Small intestine (tissue), 7 donors: Measurements from ENCODE around the gene CCDC178. TPM values are rescaled to one million over a fixed set of nuclear protein-coding genes. Genes with fewer than 3 reads are reported as not detected.
"Not testable (repeated sequence)": the region's sequence is repeated elsewhere in the genome, so short reads cannot be mapped to it uniquely, and the experiment has no call there.

ENCODE experiments used
- DNase-seq, 2 donors: peaks; one replicate each; pipeline versions ENCODE4 v3.0.0 to v3.0.0-alpha.2; 2013
- FAIRE-seq: peaks from 2 replicates; lab custom pipeline; 2012; peaks lifted over from hg19 to GRCh38; lab: Jason Lieb, UNC
- H3K27ac ChIP-seq, 3 donors: one replicate each; pipeline ENCODE4 v1.5.1; 2013; ENCODE audit warnings: low read length in 2 of 3, mild to moderate bottlenecking in 2 of 3, control low read depth in 1 of 3, inconsistent platforms in 1 of 3, low read depth in 1 of 3, moderate library complexity in 1 of 3
- H3K27me3 ChIP-seq, 3 donors: one replicate each; pipeline ENCODE4 v1.6.1; 2013; ENCODE audit warnings: low read length in 3 of 3, inconsistent platforms in 1 of 3; ENCODE audit not compliant: control insufficient read depth in 3 of 3, insufficient read depth in 3 of 3
- H3K36me3 ChIP-seq, 3 donors: one replicate each; pipeline ENCODE4 v1.6.1; 2013; ENCODE audit warnings: low read length in 3 of 3, inconsistent platforms in 1 of 3, low read depth in 1 of 3, mild to moderate bottlenecking in 1 of 3, moderate library complexity in 1 of 3; ENCODE audit not compliant: control insufficient read depth in 3 of 3, insufficient read depth in 2 of 3
- H3K4me1 ChIP-seq, 3 donors: one replicate each; pipeline ENCODE4 v1.6.1; 2013; ENCODE audit warnings: low read length in 2 of 3, inconsistent platforms in 1 of 3, low read depth in 1 of 3, mild to moderate bottlenecking in 1 of 3, moderate library complexity in 1 of 3; ENCODE audit not compliant: control insufficient read depth in 3 of 3, insufficient read depth in 2 of 3
- H3K4me3 ChIP-seq, 3 donors: one replicate each; pipeline ENCODE4 v1.5.1; 2013; ENCODE audit warnings: low read length in 3 of 3, control low read depth in 1 of 3, inconsistent platforms in 1 of 3, low read depth in 1 of 3, mild to moderate bottlenecking in 1 of 3, moderate library complexity in 1 of 3
- H3K9me3 ChIP-seq, 2 donors: one replicate each; pipeline ENCODE4 v1.6.1; 2013; ENCODE audit warnings: low read depth in 1 of 2, low read length in 1 of 2; ENCODE audit not compliant: control insufficient read depth in 2 of 2, insufficient read depth in 1 of 2
- WGBS, 3 donors: extraction: QIAGEN DNeasy Blood & Tissue Kit; methylation state at CpG; one replicate each; pipeline ENCODE4 v1.1.7; 2013; 5-methylcytosine and 5-hydroxymethylcytosine counted together
- polyA plus RNA-seq, 4 donors: library from polyadenylated mRNA; stranded (reverse) in 3 of 4; unstranded in 1 of 4; fragments of 200-250 nt in 3 of 4; fragments of 120-200 nt in 1 of 4; gene quantifications; one replicate each; pipeline versions ENCODE4 v1.2.1 to v1.2.3, GENCODE V29; 2013
- donor health status: healthy with polysubstance abuse.
- donor health status: control.
- donor health status: control.
- donor health status: Bipolar disorder and iron deficiency.
- donor health status: healthy.

CCDC178 gene
- polyA plus RNA-seq, 4 donors = 0.45 to 0.52 TPM; not detected in 2

- not testable (repeated sequence) for FAIRE-seq, H3K27ac ChIP-seq, H3K4me1 ChIP-seq, H3K27me3 ChIP-seq, DNase-seq, H3K36me3 ChIP-seq, H3K4me3 ChIP-seq
- 81 to 85% (median 83%) methylated on average over 2 of the region's 2 CpGs for WGBS, 3 donors
- H3K9me3 ChIP-seq = peaks cover 0 to 19% of the 10 kb centered on the region in 2 donors
Measured at GRCh38 chr18:33339733-33340132, 100.8 kb downstream of the CCDC178 start.

- no peak for FAIRE-seq
- H3K9me3 ChIP-seq = peaks cover 0 to 5% of the 10 kb centered on the region in 2 donors
- H3K4me1 ChIP-seq = no peaks in the 10 kb centered on the region
- WGBS, 3 donors = 50 to 72% (median 61%) methylated on average over 3 of the region's 3 CpGs
- DNase-seq = no peak
- no peaks in the 10 kb centered on the region for H3K27me3 ChIP-seq
- no peak overlapping the region for H3K27ac ChIP-seq
- no peak overlapping the region for H3K4me3 ChIP-seq
- no peaks in the 10 kb centered on the region for H3K36me3 ChIP-seq
Measured at GRCh38 chr18:33334781-33335180, 105.7 kb downstream of the CCDC178 start.

GRCh38 chr18:33330711-33331110, 109.8 kb downstream of the CCDC178 start:
- FAIRE-seq (no peak), DNase-seq (no peak)
- H3K27ac ChIP-seq = no peak overlapping the region
- H3K27me3 ChIP-seq = no peaks in the 10 kb centered on the region
- no peak overlapping the region for H3K4me3 ChIP-seq
- H3K36me3 ChIP-seq = no peaks in the 10 kb centered on the region
- no peaks in the 10 kb centered on the region for H3K9me3 ChIP-seq
- H3K4me1 ChIP-seq = no peaks in the 10 kb centered on the region
- 46 to 59% (median 47%) methylated on average over 1 of the region's 1 CpG for WGBS, 3 donors

- 61 to 71% (median 68%) methylated on average over 4 of the region's 4 CpGs for WGBS, 3 donors
- DNase-seq (no peak), FAIRE-seq (no peak)
- H3K4me1 ChIP-seq = no peaks in the 10 kb centered on the region
- no peaks in the 10 kb centered on the region for H3K27me3 ChIP-seq
- H3K36me3 ChIP-seq = no peaks in the 10 kb centered on the region
- no peak overlapping the region for H3K27ac ChIP-seq
- H3K9me3 ChIP-seq = no peaks in the 10 kb centered on the region
- H3K4me3 ChIP-seq = no peak overlapping the region
Measured at GRCh38 chr18:33326975-33327374, 113.5 kb downstream of the CCDC178 start.

- no peak for FAIRE-seq
- no peak overlapping the region for H3K4me3 ChIP-seq
Measured at GRCh38 chr18:33317640-33318039, 122.9 kb downstream of the CCDC178 start.

GRCh38 chr18:33316146-33316587, 124.4 kb downstream of the CCDC178 start:
- H3K36me3 ChIP-seq = no peaks in the 10 kb centered on the region
- no peak overlapping the region for H3K27ac ChIP-seq
- H3K9me3 ChIP-seq = peaks cover 0 to 2% of the 10 kb centered on the region in 2 donors
- 93 to 94% (median 93%) methylated on average over 30 to 33 of the region's 33 CpGs for WGBS, 3 donors
- no peaks in the 10 kb centered on the region for H3K27me3 ChIP-seq
- DNase-seq (no peak), FAIRE-seq (no peak)
- H3K4me1 ChIP-seq = no peaks in the 10 kb centered on the region
- no peak overlapping the region for H3K4me3 ChIP-seq

More at GRCh38 chr18:33317640-33318039, 122.9 kb downstream of the CCDC178 start:
- Histone ChIP-seq H3K4me1 (no peaks in the 10 kb centered on the region), H3K36me3 (no peaks in the 10 kb centered on the region), H3K27ac (no peak overlapping the region), H3K27me3 (no peaks in the 10 kb centered on the region), H3K9me3 (peaks cover 0 to 2% of the 10 kb centered on the region in 2 donors)
- 82 to 94% (median 86%) methylated on average over 2 of the region's 2 CpGs for WGBS, 3 donors
- DNase-seq = no peak

GRCh38 chr18:33307520-33307919, 133.0 kb downstream of the CCDC178 start:
- FAIRE-seq = no peak
- no peaks in the 10 kb centered on the region for H3K4me1 ChIP-seq
- no peaks in the 10 kb centered on the region for H3K9me3 ChIP-seq
- no peak for DNase-seq
- H3K4me3 ChIP-seq = no peak overlapping the region
- no peaks in the 10 kb centered on the region for H3K27me3 ChIP-seq
- no peaks in the 10 kb centered on the region for H3K36me3 ChIP-seq
- 60 to 71% (median 65%) methylated on average over 1 of the region's 1 CpG for WGBS, 3 donors
- H3K27ac ChIP-seq = no peak overlapping the region

GRCh38 chr18:33304277-33304676, 136.2 kb downstream of the CCDC178 start:
- no peak for DNase-seq
- Histone ChIP-seq H3K36me3 (no peaks in the 10 kb centered on the region), H3K27ac (no peak overlapping the region), H3K9me3 (no peaks in the 10 kb centered on the region), H3K4me1 (no peaks in the 10 kb centered on the region), H3K27me3 (no peaks in the 10 kb centered on the region), H3K4me3 (no peak overlapping the region)
- FAIRE-seq = no peak
- WGBS, 3 donors = 74 to 85% (median 81%) methylated on average over 3 of the region's 3 CpGs

- FAIRE-seq = no peak
- Histone ChIP-seq H3K27me3 (no peaks in the 10 kb centered on the region), H3K4me3 (no peak overlapping the region), H3K9me3 (no peaks in the 10 kb centered on the region), H3K36me3 (no peaks in the 10 kb centered on the region), H3K27ac (no peak overlapping the region), H3K4me1 (no peaks in the 10 kb centered on the region)
- WGBS, 3 donors = 38 to 65% (median 56%) methylated on average over 1 of the region's 1 CpG
- no peak for DNase-seq
Measured at GRCh38 chr18:33291539-33291938, 149.0 kb downstream of the CCDC178 start.
